ENCODE measurements around the gene OR5M10.

GRCh38 chr11:56611174-56611573 is 33.7 kb upstream of the OR5M10 start:
- TF ChIP-seq, protein P1, sequence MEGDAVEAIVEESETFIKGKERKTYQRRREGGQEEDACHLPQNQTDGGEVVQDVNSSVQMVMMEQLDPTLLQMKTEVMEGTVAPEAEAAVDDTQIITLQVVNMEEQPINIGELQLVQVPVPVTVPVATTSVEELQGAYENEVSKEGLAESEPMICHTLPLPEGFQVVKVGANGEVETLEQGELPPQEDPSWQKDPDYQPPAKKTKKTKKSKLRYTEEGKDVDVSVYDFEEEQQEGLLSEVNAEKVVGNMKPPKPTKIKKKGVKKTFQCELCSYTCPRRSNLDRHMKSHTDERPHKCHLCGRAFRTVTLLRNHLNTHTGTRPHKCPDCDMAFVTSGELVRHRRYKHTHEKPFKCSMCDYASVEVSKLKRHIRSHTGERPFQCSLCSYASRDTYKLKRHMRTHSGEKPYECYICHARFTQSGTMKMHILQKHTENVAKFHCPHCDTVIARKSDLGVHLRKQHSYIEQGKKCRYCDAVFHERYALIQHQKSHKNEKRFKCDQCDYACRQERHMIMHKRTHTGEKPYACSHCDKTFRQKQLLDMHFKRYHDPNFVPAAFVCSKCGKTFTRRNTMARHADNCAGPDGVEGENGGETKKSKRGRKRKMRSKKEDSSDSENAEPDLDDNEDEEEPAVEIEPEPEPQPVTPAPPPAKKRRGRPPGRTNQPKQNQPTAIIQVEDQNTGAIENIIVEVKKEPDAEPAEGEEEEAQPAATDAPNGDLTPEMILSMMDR (IDR thresholded peaks at IDR 0.05; ENCODE audit: insufficient read depth, low read length, poor library complexity, severe bottlenecking), result no peak
- no peak for TF ChIP-seq EZH2phosphoT487 (conservative IDR thresholded peaks at IDR 0.05; ENCODE audit: low read length)

Data from SU-DHL-6 (cell line).